ENCODE results near the gene HCN1.

GRCh38 chr5:45376417-45376816 is 319.8 kb downstream of the HCN1 start:
- TF ChIP-seq CTCF (IDR thresholded peaks at IDR 0.05) = no peak
- no peak for TF ChIP-seq POLR2A (IDR thresholded peaks at IDR 0.05)
